Stomach (tissue), 4 donors: ENCODE results near the gene BEST2.

Experiments used
- EP300 ChIP-seq: sonication (generic); formaldehyde crosslinking; IDR thresholded peaks from one replicate; pipeline ENCODE4 v1.6.1; 2017; ENCODE audit warnings: antibody characterized with exemption
- TF ChIP-seq, protein P1 (sequence below), 7 experiments: fragments of 450-650 bp in 4 of 7; fragments of 200-600 bp in 3 of 7; sonication (generic) in 3 of 7; IDR thresholded peaks; one replicate each; pipeline ENCODE4 v1.5.1; 2016 to 2019; ENCODE audit warnings: antibody characterized with exemption in 7 of 7, control low read depth in 2 of 7, mild to moderate bottlenecking in 1 of 7

DNA sequence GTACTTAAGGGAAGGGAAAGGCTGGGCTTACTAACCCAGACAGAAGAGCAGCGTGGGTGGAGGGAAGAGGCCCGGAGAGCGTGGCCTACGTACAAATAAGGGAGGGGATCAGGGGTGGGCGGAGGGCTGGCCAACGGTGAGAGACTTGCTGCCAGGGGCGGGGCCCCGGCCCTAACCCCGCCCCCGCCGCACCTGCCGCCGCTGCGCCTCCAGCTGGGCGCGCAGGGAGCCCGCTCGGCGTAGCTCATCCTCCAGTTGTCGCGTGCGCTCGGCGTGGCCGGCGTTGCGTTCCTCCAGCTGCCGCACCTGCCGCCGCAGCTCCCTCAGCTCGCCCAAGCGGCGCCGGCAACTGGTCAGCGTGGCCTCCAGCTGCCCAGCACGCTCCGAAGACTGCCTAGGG is 18.1 kb downstream of the BEST2 start:
- TF ChIP-seq, protein P1, sequence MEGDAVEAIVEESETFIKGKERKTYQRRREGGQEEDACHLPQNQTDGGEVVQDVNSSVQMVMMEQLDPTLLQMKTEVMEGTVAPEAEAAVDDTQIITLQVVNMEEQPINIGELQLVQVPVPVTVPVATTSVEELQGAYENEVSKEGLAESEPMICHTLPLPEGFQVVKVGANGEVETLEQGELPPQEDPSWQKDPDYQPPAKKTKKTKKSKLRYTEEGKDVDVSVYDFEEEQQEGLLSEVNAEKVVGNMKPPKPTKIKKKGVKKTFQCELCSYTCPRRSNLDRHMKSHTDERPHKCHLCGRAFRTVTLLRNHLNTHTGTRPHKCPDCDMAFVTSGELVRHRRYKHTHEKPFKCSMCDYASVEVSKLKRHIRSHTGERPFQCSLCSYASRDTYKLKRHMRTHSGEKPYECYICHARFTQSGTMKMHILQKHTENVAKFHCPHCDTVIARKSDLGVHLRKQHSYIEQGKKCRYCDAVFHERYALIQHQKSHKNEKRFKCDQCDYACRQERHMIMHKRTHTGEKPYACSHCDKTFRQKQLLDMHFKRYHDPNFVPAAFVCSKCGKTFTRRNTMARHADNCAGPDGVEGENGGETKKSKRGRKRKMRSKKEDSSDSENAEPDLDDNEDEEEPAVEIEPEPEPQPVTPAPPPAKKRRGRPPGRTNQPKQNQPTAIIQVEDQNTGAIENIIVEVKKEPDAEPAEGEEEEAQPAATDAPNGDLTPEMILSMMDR (IDR thresholded peaks at IDR 0.05) = no peak
- no peak for TF ChIP-seq EP300
